ENCODE data around the gene DYDC2.

Gene DYDC2

DNA sequence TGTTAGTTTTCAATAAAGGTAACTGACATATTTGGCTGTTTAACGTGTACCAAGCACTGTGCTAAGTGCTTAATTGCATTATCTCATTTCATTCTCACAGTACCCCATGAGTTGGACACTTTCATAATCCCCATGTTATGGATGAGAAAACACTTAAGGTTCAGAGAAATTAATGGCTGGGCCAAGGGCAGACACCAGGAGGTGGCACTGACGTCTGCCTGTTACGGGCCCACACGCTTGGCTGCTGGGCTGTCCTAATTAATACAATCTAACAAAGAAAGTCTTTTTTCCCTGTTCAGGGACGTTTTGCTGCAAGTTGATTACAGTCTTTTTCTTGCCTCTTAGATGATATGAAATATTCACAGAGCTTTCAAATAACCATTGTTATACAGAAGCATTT, 16.1 kb downstream of the DYDC2 start:
- no peak for DNase-seq

DNA sequence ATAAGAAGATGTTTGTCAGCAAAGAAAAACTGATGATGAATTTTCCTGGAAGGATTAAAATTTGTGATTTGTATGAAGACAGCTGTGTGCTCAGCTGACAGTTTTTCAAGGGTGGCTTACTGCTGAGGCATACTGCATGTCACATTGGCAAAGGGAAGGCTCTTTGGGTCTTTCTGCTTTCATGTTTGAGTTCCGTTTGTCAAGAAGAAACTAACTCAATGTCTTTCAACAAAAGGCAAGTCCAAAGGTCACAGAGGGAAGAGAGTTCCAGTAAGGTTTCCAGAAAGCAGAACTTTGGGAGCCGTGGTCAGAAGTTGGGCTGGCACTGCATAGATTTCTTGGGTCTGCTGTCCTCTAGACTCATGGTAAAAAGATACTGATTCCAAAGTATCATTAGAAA, 16.9 kb downstream of the DYDC2 start:
- no peak for DNase-seq

DNA sequence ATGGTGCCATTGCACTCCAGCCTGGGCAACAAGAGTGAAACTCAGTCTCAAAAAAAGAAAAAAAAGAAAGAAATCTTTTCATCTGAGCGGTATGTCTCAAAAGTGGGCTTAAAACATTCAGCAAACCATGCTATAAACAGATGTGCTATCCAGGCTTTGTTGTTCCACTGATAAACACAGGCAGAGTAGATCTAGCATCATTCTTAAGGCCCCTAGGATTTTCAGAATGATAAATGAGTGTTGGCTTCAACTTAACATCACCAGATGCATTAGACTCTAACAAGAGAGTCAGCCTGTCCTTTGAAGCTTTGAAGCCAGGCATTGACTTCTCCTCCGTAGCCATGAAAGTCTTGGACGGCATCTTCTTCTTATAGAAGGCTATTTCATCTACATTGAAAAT, 23.1 kb downstream of the DYDC2 start:
- DNase-seq, result no peak

DNA sequence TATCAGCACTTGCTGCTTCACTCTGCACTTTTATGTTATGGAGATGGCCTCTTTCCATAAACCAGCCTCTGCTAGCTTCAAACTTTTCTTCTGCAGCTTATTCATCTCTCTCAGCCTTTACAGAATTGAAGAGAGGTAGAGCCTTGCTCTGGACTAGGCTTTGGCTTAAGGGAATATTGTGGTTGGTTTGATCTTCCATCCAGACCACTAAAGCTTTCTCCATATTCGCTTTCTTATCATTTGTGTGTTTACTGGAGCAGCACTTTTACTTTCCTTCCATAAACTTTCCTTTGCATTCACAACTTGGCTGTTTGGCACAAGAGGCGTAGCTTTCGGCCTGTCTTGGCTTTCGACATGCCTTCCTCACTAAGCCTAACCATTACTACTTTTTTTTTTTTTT, 23.6 kb downstream of the DYDC2 start:
- DNase-seq, result no peak

DNA sequence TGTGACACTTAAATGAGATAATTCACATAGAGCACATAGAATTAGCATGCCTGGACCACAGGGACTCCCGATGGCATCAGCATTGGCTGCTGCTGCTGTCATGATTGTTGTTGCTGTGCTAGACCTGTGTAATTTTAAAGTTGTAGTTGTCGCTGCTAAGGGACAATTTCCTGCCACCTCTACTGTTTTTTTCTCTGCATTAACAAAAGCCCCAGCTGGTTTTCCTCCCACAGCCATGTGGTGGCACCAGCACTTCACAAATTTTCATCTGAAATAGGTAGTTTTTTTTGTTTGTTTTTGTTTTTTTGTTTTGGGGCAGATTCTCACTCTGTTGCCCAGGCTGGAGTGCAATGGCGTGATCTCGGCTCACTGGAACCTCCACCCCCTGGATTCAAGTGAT, 26.4 kb downstream of the DYDC2 start:
- DNase-seq, result peak; percentile 66

DNA sequence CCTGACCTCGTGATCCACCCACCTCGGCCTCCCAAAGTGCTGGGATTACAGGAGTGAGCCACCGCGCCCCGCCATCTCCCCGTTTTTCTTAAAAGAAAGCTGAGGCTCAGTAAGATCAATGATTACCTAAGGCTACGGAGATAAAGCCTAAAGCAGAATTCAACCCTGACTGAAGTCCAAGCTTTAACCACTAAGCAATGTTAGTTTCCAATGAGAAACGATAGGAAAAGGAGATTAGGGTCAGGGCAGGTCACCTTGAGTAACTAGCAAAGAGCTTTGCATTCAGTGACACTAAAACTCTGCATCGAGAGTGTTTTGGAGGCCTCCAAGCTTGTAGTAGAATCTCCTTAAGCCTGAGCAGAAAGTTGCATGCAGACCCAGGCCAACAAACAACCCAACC, 34.2 kb downstream of the DYDC2 start:
- no peak for DNase-seq

DNA sequence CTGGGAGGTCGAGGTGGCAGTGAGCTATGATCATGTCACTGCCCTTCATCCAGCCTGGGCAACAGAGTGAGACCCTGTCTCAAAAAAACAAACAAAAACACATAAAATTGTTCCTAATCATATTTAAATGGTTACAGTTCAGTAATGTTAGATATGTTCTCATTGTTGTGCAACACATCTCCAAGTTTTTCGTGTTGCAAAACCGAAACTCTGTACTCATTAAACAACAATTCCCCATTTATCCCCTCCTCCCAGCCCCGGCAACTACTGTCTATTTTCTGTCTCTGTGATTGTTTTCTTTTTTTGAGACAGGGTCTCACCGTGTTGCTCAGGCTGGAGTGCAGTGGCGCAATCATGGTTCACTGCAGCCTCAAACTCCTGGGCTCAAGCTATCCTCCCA, 35.7 kb downstream of the DYDC2 start:
- no peak for DNase-seq

DNA sequence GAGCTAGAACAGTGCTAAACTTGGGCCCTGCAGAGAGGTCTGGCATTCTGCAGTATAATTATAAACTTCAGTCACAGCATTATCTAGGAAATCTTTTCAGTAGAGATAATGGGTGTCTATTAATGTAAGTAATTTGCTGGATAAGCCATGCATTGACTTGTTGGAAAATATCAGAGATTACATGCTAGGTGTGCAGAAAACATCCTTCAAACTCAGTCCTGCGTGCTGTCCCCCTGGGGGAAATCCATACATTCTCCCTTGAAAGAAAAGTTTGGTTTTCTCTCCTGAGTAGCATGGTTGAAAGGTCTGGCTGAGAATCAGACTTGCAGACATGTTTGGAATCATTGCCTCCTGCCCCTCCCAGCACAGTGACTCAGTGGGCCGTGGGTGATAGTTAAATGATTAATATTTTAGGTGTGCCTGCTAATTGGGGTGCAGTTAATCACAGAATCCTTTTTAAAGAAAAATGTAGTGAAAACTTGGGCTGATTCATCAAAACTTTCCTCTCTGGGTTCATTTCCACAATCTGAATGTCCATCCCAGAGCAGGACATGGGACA, 37.9 kb downstream of the DYDC2 start:
- DNase-seq, result no peak

DNA sequence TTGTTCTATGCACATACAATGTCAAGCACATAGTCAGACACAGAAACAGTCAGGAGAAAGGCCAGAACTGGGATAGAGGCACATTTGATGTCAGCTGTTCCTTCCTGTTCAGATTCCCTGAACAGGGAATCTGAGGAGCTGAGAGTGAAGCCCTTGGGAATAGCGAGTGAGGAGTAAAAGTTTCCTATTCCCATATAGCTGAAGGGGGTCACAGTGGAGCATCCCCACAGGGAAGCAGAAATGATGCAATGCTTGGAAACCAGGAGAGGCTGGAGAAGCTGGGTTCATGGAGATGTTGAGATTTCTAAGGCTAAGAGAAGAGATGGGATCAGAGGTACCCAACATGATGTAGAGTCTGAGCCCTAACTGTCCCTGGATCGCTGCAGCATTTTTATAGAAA, 40.4 kb downstream of the DYDC2 start:
- no peak for DNase-seq

DNA sequence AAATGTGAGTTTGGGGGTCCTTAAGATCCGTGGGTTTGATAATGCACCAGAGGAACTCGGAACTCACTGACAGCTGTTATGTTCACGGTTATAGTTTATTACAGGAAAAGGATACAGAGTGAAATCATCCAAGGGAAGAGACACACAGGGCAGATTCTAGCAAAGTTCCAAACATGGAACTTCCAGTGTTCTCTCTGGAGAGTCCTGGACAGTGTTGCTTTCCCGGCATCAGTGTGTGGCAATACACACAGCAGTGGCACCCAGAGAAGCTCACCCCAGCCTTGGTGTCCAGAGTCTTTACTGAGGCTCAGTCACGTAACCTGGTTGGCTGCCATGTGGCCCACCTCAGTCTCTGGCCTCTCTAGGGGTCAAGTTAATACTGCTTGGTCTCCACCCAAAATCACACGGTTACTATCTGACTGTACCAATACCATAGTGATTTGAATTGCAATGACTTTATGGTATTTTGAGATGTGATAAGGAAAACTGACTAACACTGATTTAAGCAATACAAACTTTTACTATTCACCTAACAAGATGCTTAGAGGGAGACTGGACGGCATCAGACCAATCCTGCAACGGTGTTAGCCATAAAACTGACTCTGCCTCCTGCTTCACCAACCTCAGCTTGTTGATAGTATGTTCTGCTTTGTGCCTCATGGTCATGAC, 43.7 kb downstream of the DYDC2 start:
- no peak for DNase-seq

DNA sequence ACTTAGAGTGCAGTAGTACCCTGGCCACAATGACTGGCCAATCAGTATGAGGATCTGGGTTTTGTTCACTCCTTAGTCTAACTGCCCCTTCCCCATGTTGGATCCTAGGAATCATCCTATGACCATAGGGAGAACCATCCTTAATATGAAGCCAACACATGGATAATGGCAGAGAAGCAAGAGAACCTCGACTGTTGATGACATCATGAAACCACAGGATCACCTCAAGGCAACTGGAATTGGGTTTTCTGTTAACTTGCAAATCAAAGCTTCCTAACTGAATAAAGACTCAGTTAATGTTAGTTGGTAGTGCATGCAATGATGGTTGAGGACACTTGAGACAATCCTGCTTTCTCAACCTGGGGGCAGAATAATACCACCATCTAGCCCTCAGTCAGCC, 48.5 kb downstream of the DYDC2 start:
- DNase-seq, result no peak

DNA sequence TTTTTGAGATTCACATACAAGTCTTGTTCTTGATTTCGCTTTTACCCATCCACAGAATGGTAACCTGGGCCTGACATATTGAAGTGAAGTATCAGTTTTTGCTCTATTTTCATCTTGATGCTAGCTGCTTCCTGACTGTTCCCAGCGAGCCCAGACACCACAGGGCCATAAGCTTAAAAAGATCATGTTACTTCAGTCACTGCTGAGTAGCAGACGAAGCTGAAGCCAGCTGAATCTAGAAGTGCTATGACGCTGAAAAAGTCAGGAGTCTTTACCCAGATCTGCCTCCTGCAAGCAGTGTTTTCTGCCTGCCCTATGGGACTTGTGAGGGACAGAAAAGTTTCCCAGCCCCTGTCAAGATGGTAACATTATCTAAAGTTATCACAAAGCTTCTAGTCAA, 49.0 kb downstream of the DYDC2 start:
- DNase-seq, result no peak

DNA sequence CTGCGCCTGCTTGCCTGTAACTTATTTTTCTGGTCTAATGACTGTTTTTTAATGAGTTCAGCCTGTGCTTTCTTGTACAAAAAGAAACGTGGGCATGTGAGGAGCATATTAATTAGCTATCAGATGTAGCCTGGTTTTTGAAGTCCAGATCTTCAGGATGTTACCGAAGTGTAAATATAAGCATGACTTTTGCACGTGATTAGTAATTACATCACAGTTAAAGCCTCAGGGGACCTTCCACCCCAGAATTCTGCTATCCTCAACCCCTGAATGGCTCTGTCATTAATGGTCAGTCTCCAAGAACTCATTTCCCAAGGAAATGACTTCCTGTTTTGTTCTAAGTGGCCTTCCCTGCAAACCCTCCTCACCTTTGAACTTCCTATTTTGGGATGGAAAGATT, 49.6 kb downstream of the DYDC2 start:
- no peak for DNase-seq

DNA sequence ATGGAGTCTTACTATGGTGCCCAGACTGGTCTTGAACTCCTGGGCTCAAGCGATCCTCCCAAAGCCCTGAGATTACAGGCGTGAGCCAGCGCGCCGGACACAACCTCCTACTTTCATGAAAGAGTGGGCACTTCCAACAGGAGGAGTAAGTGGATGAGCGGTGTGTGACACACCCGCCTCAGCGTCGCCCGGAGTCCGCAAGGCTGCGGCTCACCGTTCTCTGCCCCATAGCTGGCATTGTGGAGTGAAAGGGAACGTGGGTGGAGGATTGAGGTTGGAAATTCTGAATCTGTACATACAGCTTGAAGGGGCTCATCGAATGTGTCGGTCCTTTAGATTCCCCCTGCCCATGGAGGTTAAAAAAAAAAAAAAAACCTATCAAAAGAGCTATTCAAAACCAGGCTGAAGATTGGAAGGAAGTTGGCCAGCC, 51.2 kb downstream of the DYDC2 start:
- peak; percentile 35 for DNase-seq

DNA sequence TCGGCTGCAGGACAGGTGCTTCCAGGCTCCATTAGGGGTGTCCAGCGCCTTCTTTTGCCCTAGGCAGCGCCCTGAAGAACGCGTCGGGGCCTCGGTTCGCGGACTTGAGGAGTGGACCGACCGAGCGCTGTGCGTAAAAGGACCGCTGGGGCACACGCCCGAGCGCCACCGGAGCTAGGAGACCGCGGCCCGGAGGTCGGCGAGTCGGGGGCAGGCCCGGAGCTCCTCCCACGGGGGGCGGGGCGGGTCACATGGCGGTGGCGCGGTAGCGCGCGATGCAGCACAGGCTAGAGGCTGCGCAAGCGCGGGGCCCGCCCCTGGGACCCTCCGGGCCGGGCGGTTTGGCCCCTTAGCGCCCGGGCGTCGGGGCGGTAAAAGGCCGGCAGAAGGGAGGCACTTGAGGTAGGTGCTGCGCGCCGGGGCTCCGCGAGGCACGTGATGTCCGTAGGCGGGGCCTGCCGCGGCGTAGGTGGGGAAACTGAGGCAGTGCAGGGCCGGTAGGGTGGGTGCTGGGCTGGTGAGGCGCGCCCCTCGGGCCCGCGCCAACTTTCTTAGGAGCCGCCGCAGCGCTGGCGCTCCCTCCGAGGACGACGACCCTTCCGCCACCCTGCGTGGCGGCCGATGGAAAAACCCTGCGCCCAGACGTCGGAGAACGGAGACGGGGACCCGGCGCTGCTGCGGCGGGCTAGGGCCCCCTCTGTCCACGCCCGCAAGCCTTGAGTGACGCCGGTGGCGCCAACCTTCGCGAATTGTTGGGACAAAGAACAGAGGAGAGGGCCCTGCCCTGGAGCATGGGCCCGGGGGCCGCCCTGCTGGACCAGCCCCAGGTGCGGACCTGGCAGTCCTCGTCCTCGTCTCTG, 51.9 kb downstream of the DYDC2 start, which contains the start of gene PRXL2A:
PRXL2A (plus strand) TSS at position 310 of the 860 bp plus-strand sequence. CDS start 11,917 bp downstream, outside the sequence.
- peak; percentile 91 for DNase-seq

DNA sequence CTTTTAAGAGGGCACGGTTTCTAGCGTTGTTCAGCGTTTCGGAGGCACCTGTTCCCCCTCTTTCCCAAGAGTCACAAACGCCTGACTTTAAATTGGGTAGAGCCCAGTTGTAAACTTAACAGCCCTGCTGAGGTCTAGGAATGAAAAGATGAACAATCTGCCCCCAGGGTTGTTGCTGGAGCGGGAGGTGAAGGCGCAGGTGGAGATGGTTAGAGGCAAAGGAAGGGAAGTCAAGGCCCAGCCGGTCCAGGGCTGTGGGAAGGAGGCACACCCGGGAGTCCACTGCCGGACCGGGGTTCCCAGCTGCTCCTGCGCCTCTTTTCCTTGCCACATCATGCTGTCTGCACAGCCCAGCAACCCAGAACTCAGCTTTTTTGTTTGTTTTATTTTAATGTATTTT, 52.5 kb downstream of the DYDC2 start:
- no peak for DNase-seq

DNA sequence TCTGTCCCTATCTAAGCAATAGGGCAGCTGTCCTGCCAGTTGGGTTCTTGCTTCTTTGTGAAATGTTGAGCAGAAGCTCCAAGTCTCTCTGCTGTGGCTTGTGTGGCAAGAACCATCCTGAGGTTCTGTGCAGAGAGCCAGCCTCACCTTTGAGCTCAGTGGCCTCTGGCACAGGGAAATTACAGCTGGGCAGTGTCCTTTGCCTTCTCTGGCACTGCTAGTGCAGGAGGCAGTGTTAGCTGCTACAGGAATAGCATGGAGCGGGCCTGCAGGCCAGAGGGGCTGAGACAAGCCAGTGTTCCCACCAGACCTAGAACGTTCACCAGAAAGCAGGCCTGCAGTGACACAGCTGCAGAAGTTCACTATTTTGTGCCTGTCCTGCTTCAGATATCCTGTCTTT, 53.5 kb downstream of the DYDC2 start:
- no peak for DNase-seq

DNA sequence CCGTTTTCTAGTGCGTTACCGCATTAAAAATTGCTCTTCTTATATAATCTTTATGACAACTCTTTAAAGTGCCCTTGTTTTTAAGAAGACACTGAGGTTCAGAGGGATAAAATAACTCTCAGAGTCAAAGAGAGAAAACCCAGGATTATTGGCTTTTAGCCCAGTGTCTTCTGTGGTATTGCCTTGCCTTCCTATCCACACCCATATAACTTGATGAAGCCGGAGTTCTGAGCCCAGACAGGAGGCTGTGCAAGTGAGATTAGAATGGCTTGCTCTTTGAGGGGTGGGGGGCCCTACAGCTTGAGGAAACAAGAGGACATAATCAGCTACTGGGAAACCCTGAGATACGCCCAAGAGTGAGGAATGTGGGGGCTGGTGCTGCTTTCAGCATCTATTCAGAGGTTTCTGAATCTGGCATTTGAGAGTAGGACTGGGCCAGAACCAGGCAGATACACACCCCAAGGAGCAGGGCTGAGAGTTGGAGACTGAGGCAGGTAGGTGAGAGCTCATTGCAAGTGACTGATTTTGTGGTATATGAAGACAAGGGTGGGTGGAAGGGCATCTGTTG, 54.1 kb downstream of the DYDC2 start:
- DNase-seq, result no peak

DNA sequence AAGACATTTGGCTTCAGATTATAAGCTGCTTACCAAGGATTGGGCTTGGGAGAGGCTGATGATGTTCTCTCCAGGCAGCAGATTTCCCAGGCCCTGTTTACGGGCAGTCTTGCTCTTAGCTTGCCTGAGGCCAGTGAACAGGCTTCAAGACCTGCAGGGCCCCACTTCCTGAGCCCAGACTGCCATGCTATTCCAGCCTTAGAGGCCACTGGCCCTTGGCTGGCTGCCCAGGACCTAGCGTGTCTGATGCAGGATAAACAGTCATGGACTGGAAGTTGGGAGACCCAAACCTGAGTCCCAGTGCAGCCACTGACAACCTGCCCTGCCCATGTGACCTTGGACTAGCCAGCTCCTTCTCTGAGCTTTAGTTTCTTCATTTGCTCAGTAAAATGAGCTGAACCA, 54.7 kb downstream of the DYDC2 start:
- no peak for DNase-seq

DNA sequence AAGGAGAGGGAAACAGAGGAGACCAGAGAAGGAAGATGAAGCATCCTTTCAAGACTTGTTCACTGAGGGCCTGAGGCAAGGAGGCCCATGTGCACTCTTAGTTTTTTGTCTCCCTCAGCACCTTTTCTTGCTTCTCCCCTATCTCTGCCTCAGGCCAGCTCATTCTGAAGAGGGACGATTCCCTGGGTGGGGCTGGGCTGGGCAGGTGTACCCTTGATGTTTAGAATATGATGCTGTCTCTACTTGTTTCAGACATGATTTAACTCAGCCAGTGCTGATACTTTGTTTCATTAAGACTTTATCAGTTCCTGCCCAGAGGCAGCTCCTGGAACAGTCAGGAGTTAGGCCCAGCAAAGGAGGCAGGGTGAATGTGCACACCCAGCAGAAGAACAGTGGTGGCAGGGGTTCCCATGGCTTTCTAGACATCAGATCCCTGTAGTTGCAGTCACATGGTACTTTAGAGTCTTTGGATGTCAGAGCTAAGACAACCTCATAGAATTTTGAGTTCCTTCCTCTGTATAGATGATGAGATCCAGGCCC, 55.2 kb downstream of the DYDC2 start:
- no peak for DNase-seq

DNA sequence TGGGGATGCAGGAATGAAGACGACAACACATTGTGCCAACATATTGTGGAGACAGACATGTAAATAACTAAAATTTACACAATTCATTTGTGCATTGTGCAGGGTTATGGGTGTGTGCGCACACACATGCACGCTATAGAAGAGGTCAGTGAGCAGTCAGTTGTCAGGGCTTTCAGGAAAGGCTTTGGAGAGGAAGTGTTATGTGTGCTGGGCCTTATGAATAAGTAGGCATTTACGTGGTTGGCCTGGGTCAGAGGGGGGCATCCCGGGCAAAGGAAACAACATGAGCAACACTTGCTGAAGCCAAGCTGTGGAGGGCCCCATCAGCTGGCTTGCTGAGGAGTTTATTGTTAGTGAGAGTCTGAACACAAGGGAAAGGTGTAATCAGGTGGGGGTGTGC, 55.9 kb downstream of the DYDC2 start:
- no peak for DNase-seq

DNA sequence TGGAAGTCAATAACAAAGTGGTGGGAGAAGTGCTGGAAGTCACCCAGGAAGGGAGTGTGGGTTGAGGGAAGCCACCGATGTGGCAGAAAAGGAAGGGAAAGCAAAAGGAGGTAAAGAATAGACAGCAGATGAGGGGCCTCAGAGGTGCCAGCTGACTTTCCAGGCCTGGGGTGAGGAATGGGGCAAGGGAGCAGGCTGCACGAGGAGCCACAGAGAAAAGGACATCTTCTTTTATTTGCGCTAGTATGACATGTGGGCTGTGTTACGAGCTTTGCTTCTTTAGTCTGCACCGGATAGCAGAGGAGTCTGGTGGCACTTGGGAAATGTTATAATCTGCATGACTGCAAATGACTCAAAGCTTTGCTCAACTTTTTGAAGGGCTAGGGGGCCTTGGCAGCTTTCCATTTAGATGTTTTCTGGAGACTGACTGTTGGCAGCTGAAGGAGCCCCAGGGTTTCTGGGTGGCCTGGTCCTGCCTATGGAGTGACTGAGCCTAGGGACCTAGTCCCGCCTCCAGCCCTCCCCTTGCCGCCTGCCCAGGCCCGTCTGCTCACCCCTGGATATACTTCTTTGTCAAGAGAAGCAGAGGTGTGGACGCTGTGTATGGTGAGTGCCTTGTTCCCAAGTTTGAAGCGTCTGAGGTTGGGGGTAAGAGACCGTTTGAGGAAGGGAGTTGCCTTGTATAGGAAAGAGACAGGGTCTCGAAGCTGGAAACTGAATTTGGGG, 56.9 kb downstream of the DYDC2 start:
- no peak for DNase-seq
